K562 (cell line): ENCODE results near the gene RTF2. TPM values are rescaled to one million over a fixed set of nuclear protein-coding genes. Genes with fewer than 3 reads are reported as not detected.
"Not testable (repeated sequence)": the region's sequence is repeated elsewhere in the genome, so short reads cannot be mapped to it uniquely, and the experiment has no call there.

ENCODE experiments used
- ATAC-seq: fragments of 200-7000 bp; cut with Tn5 transposase; 3 replicates; pipeline ENCODE4 v1.9.1; 2020; ENCODE audit warnings: moderate library complexity
- BruUV-seq: library from RNA; stranded (reverse); fragments of 400-500 nt; replicated peaks from 2 replicates; lab custom pipeline; 2021; lab: Mats Ljungman, UMichigan
- CTCF ChIA-PET: fragments of 300-600 bp; formaldehyde crosslinking; extraction: SDS; loops from one replicate; lab custom pipeline; 2021; ENCODE audit warnings: low intra/inter-chr PET ratio; lab: Yijun Ruan, JAX
- POLR2A ChIA-PET: fragments of 300-600, 350-650 bp; sonication (Branson Sonifier 250); formaldehyde crosslinking; extraction: SDS; loops from one replicate; lab custom pipeline; 2021; ENCODE audit warnings: antibody characterized with exemption, inconsistent platforms; lab: Yijun Ruan, JAX
- DNase-seq, 4 experiments: peaks; one replicate each; pipeline versions ENCODE4 v3.0.0 to v3.0.0-alpha.2; 2011 to 2018; ENCODE audit warnings: low spot score in 3 of 4, mixed read lengths in 3 of 4; ENCODE audit errors: extremely low read depth in 1 of 4
- FAIRE-seq: peaks from 2 replicates; lab custom pipeline; 2011; peaks lifted over from hg19 to GRCh38; lab: Jason Lieb, UNC
- H2AFZ ChIP-seq: 2 replicates; pipeline ENCODE4 v1.6.0; 2011; ENCODE audit warnings: low read depth, low read length, control low read depth, inconsistent platforms
- H3K27ac ChIP-seq: fragments of 200-600 bp; 3 replicates; pipeline ENCODE4 v1.8.0; 2011; ENCODE audit warnings: low read depth, mild to moderate bottlenecking, control low read depth, inconsistent platforms, low read length, moderate library complexity, mixed read lengths; ENCODE audit errors: extremely low read depth
- H3K27me3 ChIP-seq, 2 experiments: fragments of 300-600 bp in 1 of 2; 2 replicates in 1 of 2; 3 replicates in 1 of 2; pipeline versions ENCODE4 v1.6.0 to v1.8.0; 2011; ENCODE audit warnings: inconsistent platforms in 2 of 2, low read length in 2 of 2, mild to moderate bottlenecking in 1 of 2, mixed read lengths in 1 of 2, moderate library complexity in 1 of 2; ENCODE audit not compliant: control insufficient read depth in 2 of 2, insufficient read depth in 2 of 2
- H3K36me3 ChIP-seq: fragments of 300-600 bp; 3 replicates; pipeline ENCODE4 v1.8.0; 2011; ENCODE audit warnings: mild to moderate bottlenecking, low read length, inconsistent platforms; ENCODE audit not compliant: control insufficient read depth, insufficient read depth
- H3K4me1 ChIP-seq, 2 experiments: fragments of 200-600 bp in 1 of 2; replicated peaks in 1 of 2; 2 replicates in 1 of 2; 3 replicates in 1 of 2; pipeline versions ENCODE4 v1.5.1 to v1.8.0; 2011; ENCODE audit warnings: inconsistent platforms in 2 of 2, low read length in 2 of 2, mild to moderate bottlenecking in 1 of 2, mixed read lengths in 1 of 2, moderate library complexity in 1 of 2; ENCODE audit not compliant: control insufficient read depth in 2 of 2, insufficient read depth in 2 of 2
- H3K4me2 ChIP-seq: 2 replicates; pipeline ENCODE4 v1.6.1; 2011; ENCODE audit warnings: low read length, control low read depth, inconsistent platforms, mixed read lengths; ENCODE audit not compliant: insufficient read depth
- H3K4me3 ChIP-seq: fragments of 200-600 bp; sonication (generic), shearing (Covaris generic); 2 replicates; pipeline ENCODE4 v1.5.1; 2016; ENCODE audit warnings: control low read depth, inconsistent platforms
- H3K79me2 ChIP-seq: fragments of 200-600 bp; 3 replicates; pipeline ENCODE4 v1.8.0; 2011; ENCODE audit warnings: low read length, inconsistent platforms; ENCODE audit not compliant: control insufficient read depth, insufficient read depth
- H3K9ac ChIP-seq, 2 experiments: 2 replicates each; pipeline versions ENCODE4 v1.6.0 to v1.6.1; 2011; ENCODE audit warnings: low read depth in 2 of 2, low read length in 2 of 2, control low read depth in 1 of 2, inconsistent platforms in 1 of 2, mild to moderate bottlenecking in 1 of 2, mixed read lengths in 1 of 2; ENCODE audit not compliant: insufficient read depth in 1 of 2
- H3K9me1 ChIP-seq: one replicate; pipeline ENCODE4 v1.6.0; 2011; ENCODE audit warnings: inconsistent platforms, mild to moderate bottlenecking, low read length, moderate library complexity; ENCODE audit not compliant: control insufficient read depth, insufficient read depth
- H3K9me3 ChIP-seq: replicated peaks from 2 replicates; pipeline ENCODE4 v1.5.1; 2011; ENCODE audit warnings: low read depth, low read length, inconsistent platforms; ENCODE audit not compliant: control insufficient read depth, insufficient read depth
- H4K20me1 ChIP-seq: replicated peaks from 2 replicates; pipeline ENCODE4 v1.6.1; 2011; ENCODE audit warnings: low read length, inconsistent platforms, mixed read lengths; ENCODE audit not compliant: control insufficient read depth, insufficient read depth
- PRMT5 ChIP-seq: sonication (generic); formaldehyde crosslinking; IDR thresholded peaks from 2 replicates; pipeline ENCODE4 v1.5.0; 2020; ENCODE audit warnings: missing genetic modification reagents
- whole genome bisulfite sequencing: fragments of 100-300 bp; shearing (Covaris generic); methylation state at CpG from one replicate; pipeline ENCODE4 v1.1.6; 2016; ENCODE audit warnings: low coverage, mixed read lengths; ENCODE audit not compliant: insufficient coverage; ENCODE audit errors: missing lambda C conversion rate; 5-methylcytosine and 5-hydroxymethylcytosine counted together
- in situ Hi-C: fragments of 300-500 bp; cut with MboI; formaldehyde crosslinking; loops from 4 replicates; pipeline ENCODE4 v1.15.0; 2018; ENCODE audit warnings: inconsistent platforms, mixed read lengths
- intact Hi-C: fragments of 100-400 bp; cut with micrococcal nuclease; formaldehyde crosslinking; loops from 2 replicates; pipeline ENCODE4 v1.14.2; 2022
- polyA plus RNA-seq, 8 experiments: library from polyadenylated mRNA; depleted of rRNA in 4 of 8; stranded (reverse) in 5 of 8; unstranded in 3 of 8; fragments of >200 nt; fragmentation: Nextera tagmentation in 2 of 8; fragmentation: Illumina TruSeq in 1 of 8; extraction: Ambion mirVana in 2 of 8; extraction: Trizol in 1 of 8; gene quantifications; 2 replicates each; pipeline versions ENCODE4 v1.2.1 to v1.2.3, GENCODE V29; 2011 to 2014; ENCODE audit warnings: inconsistent platforms in 1 of 8, missing spikeins in 1 of 8
- total RNA-seq, 7 experiments: library from RNA; depleted of rRNA in 6 of 7; stranded (reverse); fragments of >200 nt in 6 of 7; fragmentation: Illumina TruSeq in 2 of 7; extraction: Trizol in 2 of 7; gene quantifications; 2 replicates each; pipeline versions ENCODE4 v1.2.1 to v1.2.3, GENCODE V29; 2011 to 2021; ENCODE audit warnings: low replicate concordance in 1 of 7
- TF ChIP-seq, protein P1 (sequence below): fragments of 250-450 bp; sonication (Bioruptor Pico); IDR thresholded peaks from 2 replicates; pipeline ENCODE4 v1.4.0; 2020; ENCODE audit warnings: borderline replicate concordance

The RTF2 gene
- total and polyA plus RNA-seq, 9 of the 15 experiments (the other 6 are each of a cell fraction or from before 2014, with no cell fraction given), result 67.0 to 177 (median 84.9) TPM

DNA sequence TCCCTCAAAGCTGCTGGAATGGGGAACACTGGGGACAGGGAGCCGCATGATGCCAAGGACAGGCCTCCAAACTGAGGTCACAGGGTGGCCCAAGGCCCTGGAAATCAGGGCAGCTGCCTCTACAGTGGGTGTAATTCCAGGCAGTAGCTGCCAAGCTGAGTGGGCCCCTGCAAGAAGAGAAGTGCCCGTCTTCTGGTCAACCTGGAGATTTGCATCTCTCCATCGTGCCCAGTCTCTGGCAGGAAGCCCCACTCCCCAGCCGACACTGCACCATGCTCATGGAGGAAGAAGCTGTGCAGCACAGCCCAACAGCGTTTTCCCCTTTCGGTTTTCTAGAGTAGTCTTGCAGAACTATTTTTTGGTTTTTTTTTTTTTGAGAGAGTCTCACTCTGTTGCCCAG lies 53.9 kb downstream of the RTF2 start (continued):
- TF ChIP-seq, protein P1, sequence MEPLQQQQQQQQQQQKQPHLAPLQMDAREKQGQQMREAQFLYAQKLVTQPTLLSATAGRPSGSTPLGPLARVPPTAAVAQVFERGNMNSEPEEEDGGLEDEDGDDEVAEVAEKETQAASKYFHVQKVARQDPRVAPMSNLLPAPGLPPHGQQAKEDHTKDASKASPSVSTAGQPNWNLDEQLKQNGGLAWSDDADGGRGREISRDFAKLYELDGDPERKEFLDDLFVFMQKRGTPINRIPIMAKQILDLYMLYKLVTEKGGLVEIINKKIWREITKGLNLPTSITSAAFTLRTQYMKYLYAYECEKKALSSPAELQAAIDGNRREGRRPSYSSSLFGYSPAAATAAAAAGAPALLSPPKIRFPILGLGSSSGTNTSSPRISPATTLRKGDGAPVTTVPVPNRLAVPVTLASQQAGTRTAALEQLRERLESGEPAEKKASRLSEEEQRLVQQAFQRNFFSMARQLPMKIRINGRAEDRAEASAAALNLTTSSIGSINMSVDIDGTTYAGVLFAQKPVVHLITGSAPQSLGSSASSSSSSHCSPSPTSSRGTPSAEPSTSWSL (CRISPR knock-in tag), result no peak
- no peak for TF ChIP-seq PRMT5 (CRISPR knock-in tag)

DNA sequence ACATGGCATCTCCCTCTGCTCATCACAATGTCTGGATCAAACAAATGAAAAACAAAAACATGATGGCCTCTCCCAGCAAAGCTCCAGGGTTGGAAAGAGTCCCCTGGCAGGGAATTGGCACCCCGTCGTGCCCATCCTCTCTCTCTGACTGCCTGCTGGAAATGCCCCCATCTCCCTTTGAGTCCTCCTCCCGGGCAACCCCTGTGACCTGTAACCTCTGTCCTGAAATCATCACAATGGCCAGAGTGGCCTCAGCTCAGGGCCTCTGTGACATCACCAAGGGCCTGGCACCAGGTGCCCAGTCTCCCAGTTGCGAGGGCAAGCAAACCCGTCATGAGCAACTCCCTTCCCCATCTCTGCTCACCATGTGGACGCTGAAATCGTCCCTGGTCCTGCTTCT lies 56.0 kb downstream of the RTF2 start, which contains the start of gene FAM209A:
TSS of gene FAM209A (plus strand) at position 301 of the 400 bp plus-strand sequence. CDS start at position 366, 65 bp downstream.
- H2AFZ ChIP-seq, H3K4me1 ChIP-seq, H4K20me1 ChIP-seq, H3K9me3 ChIP-seq, FAIRE-seq, DNase-seq, H3K79me2 ChIP-seq, ATAC-seq, in situ Hi-C loops, H3K27ac ChIP-seq, H3K9ac ChIP-seq, H3K4me2 ChIP-seq, CTCF ChIA-PET, H3K4me3 ChIP-seq, BruUV-seq, H3K36me3 ChIP-seq, intact Hi-C loops, POLR2A ChIA-PET, H3K9me1 ChIP-seq, H3K27me3 ChIP-seq: not testable (repeated sequence)
- WGBS, result 3% methylated on average over 5 of the region's 7 CpGs
